ENCODE results near the gene NPC1.
"Not testable (repeated sequence)": the region's sequence is repeated elsewhere in the genome, so short reads cannot be mapped to it uniquely, and the experiment has no call there.

The NPC1 gene

DNA sequence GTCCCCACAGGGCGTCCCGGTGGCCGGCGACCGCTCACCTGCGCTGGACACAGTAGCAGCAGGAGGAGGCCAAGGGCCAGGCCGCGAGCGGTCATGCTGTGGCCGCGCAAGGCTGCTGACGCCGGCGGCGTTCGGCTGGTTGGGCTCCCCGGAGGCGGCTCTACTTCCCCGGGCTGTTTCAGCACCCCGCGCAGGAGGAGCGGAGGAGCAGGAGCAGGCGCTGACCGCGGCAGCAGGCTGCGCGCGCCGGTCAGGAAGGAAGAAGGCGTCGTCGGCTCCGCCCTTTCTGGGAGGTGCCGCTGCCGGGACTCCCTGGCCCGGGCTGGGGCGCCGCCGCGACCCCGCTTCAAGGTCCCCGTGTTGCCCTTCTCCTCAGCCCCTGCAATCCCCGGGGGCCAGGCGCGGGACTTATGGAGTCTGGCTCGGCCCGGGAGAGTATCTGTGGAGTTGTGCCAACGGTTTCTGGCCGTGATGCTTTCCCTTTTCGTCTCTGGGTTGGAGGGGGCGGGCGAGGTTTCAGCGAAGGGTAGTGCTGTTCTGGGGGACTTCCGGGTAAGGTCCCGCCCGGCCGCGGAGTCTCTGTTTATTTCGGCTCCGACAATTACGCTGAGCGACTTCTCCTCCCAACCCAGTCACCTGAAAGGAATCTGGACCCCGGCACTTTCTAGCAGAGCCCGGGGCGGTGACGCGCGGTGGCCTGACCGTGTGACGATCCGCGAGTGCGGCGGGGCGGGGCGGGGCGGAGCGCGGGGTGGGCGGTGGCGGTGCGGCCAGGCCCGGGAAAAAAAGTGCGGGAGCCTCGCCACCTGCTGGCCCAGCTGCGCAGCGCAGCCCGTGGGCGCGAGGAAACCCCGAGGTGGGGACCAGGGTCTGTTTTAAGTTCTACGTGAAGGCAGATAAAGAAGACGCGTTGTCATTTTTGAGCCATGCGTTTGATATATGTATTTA, at the start of gene NPC1:
Gene NPC1 (minus strand): TSS at position 258 of the 948 bp plus-strand sequence. CDS start 163 bp downstream, at position 95.
- DNase-seq (ENCODE audit: low read depth in 2 of 2), result peak; percentile 80 to 81

DNA sequence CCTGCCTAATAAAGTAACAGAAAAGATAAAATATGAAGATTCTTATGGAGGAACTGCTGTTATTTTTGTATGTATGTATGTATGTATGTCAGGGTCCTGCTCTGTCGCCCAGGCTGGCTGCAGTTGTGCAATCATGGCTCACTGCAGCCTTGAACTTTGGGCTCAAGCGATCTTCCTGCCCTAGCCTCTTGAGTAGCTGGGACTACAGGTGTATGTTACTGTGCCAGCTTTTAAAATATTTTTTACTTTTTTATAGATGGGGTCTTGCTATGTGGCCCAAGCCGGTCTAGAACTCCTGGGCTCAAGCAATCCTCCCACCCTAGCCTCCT, 49.7 kb upstream of the NPC1 start:
- no peak for DNase-seq (ENCODE audit: low read depth in 2 of 2)

DNA sequence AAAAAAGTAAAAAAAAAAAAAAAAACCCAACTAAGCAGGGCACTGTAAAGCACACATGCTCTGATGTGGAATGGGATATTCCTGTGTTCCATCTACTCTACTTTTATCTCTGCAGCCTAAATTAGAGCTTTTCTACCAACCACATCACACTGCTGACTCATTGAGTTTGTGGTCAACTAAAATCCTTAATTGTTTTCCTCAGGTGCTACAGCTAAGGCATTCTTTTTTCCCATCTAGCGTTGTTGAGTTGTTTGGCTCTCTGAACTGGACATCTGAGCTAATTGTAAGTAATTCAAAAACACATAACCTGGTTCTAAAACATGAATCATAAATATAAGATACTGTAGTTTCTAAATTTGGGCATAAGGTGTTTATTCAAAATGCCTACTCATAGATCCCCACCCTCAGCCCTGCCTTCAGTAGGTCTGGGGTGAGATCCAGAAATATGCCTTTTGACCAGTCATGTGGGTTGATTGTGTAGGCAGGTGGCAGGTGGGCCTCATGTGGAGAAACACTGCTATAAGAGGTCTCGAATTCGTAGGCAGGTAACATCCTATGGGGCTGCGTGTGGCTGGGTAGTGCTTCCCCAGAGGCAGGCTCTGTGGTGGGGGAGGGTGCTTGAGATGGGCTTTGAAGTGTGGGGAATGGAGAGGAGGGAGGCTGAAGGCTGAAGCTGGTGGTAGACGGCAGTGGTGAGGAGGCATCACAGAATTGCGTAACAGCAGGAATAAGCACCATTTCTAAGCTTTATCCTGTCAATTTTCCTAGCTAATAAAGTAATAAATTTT, 49.2 kb upstream of the NPC1 start:
- DNase-seq (ENCODE audit: low read depth in 2 of 2), result no peak

DNA sequence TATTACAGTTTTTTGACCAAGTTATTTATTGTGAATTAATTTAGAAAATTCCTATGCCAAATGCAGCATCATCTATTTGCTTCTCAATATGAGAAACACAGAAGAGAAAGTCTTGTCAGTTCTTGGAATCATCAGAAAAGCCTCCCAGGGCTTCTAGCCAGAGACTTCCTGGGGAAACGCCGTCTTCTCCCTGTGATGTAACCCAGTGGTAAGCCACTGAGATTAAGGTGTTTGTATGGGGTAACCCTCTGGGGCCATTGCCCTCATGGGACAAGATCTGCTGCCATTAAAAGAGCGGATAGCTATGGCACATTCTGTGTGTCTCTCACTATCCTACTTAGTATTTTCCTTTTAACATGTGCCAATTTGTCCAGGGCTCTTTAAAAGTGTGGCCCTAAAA, 48.4 kb upstream of the NPC1 start:
- DNase-seq (ENCODE audit: low read depth in 2 of 2), result no peak

DNA sequence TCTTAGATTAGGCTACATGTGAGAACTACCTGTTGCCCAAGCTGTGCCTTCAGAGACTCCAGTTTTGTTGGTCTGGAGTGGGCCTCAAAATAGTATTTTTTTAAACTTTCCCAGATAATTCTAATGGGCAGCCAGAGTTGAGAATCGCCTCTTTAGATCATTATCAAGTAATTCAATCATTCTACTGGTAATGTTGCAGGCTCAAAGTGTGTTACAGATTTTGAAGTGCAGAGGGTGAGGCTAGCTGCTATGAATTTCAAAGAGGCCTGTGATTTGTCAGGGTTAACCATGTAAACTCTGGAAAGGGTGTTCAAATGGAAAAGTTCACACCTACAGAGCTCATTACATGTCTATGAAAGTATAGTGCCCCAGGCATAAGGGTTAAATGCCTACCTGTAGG, 46.3 kb upstream of the NPC1 start:
- no peak for DNase-seq (ENCODE audit: low read depth in 2 of 2)

DNA sequence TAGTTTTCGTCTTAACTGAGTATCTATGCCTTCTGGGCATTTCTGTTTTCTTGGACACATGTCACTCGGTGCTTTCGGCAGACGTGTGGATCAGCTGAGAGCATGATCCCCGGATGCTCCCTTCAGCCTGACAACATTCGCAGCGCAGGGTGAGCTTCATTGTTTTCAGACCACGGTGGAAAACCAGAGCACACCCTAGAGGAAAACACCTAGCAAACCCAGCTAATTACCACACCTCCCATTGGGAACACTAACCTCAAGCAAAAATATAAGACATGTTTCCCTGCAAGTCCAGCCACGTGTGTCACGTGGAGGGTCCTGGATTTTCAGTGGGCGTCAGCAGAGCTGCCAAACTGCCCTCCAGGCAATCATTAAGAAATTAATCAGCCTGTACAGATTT, 45.4 kb upstream of the NPC1 start:
- no peak for DNase-seq (ENCODE audit: low read depth in 2 of 2)

DNA sequence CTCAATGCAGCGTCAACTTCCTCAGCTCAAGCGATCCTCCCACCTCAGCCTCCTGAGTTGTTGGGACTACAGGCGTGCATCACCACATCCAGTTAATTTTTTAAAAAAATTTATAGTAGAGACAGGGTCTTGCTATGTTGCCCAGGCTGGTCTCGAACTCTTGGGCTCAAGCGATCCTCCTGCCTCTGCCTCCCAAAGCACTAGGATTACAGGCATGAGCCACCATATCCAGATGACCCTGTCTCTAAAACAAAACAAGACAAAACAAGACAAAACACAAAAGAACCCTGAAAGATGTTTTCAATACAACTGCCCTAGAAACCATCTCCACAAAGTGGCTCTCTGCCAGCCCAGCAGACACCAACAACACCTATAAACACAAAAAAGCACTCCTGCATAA, 45.0 kb upstream of the NPC1 start:
- DNase-seq (ENCODE audit: low read depth in 2 of 2), result no peak

DNA sequence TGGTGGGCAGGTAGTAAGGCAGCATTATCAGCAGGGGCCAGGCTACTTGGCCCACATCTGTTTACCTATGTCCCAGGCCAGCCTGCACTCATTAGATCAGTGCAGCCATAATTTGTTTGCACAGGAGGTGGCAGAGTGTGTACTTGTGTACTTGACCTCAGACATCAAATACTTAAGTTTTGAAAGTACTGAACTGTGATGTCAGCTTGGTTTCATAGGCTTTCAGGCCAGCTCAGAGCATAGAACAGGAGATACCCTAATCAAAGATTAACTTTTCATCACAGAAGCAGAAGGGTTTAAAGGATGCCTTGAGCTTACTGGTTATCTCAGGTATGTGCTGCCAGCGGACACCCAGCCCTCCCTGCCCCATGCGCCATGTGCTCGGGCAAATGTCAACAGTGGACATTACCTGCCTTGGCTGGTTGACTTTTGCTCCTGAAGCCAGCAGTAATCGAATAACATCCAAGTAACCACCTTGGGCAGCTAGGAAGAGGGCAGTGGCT, 43.2 kb upstream of the NPC1 start:
- no peak for DNase-seq (ENCODE audit: low read depth in 2 of 2)

DNA sequence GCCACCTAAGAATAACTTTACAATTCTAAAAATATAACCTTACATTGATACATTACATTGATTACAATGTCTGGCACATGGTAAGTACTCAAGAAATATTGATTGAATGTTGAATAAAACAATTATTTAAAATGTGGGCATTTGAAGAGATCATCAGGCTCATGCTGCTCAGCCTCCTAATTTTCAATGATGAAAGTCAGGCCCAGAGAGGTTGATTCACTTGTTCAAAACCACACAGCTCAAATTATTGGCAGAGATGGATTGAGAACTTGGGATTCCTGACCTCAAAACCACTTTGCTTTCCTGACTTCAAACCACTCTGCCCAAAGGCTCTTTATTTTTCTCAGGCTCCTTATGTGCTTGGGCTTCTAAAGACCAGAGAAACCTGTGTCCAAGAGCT, 41.7 kb upstream of the NPC1 start:
- no peak for DNase-seq (ENCODE audit: low read depth in 2 of 2)

DNA sequence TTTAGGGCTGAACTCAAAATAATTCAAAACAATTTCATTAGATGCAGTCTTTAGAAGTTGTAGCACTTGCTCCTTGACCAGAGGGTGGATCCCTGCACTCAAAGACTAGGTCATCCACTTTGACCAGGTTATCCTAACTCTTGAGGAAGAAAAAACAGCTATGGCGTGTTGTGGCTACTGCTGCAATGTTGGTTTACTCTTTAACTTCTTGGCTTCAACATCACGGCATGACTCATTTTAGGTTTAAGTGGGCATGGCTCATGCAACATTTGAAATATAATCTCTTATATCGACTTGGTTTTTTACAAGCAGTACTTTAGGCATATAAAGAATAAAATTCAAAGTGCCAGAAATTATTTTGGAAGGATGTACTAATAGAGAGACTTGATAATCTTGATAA, 41.0 kb upstream of the NPC1 start:
- DNase-seq (ENCODE audit: low read depth in 2 of 2), result no peak

DNA sequence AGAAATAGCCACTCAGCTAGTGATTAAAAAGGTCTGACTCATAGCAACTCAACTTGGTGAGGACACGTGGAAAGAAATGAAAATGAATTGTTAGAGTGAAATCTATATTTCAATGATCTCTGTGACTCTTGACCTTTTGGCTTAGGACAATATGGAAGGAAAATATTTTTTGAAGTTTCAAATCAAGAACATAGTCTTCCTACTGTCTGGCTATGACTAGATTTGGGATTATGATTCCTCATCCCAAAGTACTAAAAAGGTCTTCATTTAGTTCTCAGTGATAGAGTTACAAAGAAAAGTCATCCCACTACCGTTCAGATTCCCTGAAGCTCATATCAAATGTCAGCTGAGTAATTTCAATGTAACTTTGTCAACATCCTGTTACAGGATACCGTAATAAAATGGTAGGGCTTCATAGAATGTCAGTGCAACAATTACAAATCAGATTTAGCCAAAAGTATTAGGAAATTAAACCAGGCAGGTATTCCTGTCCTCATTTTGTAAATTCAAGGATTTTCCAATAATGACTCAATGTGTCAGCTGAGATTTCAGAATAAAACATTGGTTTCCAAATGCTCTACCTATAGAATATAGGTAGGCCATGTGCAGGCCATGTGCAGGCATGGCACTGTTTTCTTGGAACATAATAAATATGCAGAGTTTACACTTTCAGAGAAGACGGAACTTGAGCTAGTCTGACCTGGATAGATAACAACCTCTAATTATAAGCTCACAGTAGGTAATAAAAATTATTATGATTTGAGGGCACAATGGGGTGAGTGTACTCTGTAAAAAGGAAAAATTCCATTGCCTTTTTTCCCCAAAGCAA, 40.4 kb upstream of the NPC1 start:
- no peak for DNase-seq (ENCODE audit: low read depth in 2 of 2)

DNA sequence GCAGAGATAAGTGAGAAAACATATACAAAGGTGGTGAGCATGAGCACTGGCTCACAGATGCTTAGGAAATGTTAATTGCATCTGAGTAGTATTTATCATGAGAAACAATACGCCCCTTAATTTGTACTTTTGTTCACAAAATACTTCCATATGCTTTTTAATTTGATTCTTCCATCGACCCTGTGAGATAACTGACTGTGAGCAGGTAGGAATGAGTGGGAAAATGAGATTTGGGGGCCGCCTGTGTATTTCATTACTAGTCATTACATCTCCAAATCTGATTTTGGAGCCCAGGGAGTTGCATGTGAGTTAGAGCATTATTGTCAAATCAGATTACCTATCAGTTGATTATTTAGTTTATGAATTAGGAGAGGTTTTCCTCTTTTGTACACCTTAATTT, 36.7 kb upstream of the NPC1 start:
- DNase-seq (ENCODE audit: low read depth in 2 of 2), result no peak

DNA sequence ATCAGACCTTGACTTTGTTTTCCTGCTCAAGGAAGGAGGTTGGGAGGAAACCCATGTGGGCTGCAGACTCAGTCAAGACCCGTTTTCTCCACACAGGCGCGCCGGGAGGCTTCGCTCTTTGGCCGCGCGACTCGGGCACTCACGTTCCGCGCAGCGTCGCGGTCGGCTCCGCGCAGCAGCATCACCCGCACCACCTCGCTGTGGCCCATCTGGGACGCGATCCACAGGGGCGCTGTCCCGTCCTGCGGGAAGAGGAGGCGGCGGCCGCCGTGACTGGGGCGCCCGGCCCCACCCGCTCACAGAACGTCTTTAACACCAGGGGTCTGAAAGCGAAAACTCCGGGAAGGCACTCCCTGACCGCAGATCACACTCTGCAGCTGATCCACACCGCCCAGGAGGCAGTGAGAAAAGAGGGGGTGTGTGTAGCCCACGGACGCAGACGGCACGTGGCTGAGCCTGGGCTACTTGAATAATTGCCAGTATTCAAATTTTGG, 33.1 kb upstream of the NPC1 start:
- no peak for DNase-seq (ENCODE audit: low read depth in 2 of 2)

DNA sequence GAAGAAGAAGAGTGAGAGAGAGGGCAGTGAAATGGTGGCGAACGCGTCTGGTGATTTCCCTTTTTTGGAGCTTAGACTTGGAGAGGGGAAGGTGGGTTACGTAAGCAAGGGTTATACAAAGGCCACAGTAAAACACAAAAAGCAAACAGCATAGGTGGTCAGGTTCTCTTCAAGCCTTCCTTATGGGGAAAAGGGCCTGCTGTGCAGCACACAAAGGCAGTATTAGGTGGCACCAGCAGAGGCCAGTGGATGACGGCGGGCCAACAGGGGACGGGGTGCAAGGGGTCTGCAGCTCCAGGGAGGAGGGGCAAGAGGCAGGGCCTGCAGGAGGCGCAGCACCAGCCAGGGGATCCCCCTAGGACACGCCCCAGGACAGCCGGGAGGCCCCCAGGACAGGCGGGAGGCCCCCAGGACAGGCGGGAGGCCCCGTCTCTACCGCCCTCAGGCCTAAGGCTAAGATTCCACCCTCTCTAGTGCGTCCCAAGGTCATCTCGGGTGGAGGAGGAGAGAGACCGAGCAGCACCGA, 32.6 kb upstream of the NPC1 start:
- DNase-seq (ENCODE audit: low read depth in 2 of 2), result no peak

DNA sequence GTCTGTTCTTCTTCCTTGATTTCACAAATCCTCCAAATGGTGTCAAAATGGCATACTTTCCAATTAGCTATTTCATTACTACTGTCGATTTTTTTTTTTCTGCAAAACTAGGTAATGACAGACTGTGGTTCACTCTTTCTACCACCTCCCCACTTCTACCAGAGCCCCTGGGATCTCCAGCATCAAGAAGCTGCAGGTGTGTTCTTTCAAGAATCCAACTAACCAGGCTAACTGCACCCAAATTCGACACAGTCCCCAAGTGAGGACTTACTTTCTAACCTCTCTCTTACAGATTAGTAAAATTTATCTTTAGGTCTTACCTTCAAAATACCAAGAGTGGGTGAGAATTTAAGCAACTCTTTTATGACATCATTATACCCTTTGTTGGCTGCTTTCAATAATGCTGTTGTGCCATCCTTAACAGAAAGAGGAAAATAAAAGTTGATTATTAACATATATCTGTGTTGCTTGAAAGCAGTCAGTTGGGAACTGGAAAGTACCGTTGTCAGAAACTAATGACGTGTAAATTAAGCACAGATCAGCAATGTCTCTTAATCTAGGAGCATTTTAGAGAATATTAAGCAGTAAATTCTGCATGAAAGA, 31.2 kb upstream of the NPC1 start:
- DNase-seq (ENCODE audit: low read depth in 2 of 2), result no peak

DNA sequence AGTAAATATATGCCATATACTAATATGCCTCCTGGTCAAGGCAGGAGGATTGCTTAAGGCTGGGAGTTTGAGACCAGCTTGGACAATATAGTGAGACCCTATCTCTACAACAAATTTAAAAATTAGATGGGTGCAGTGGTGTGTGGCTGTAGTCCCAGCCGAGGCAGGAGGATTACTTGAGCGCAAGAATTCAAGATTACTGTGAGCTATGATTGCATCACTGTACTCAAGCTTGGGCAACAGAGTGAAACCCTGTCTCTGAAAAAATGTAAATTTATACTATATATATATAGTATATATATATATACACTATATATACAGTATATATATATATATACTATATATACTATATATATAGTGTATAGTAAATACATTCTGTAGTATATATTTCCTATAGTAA, 30.0 kb upstream of the NPC1 start:
- DNase-seq (ENCODE audit: low read depth in 2 of 2), result no peak

DNA sequence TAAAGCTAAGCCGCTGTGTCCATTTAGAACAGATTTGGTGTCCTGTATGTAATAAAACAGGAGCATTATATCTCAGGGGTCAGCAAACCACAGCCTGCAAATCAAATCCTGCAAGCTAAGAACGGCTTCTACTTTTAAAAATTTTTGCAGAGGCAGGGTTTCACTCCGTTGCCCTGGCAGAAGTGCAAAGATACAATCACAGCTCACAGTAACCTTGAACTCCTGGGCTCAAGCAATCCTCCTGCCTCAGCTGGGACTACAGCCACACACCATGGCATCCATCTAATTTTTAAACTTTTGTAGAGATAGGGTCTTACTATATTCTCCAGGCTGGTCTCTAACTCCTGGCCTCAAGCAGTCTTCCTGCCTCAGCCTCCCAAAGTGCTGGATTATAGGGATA, 28.6 kb upstream of the NPC1 start:
- no peak for DNase-seq (ENCODE audit: low read depth in 2 of 2)

DNA sequence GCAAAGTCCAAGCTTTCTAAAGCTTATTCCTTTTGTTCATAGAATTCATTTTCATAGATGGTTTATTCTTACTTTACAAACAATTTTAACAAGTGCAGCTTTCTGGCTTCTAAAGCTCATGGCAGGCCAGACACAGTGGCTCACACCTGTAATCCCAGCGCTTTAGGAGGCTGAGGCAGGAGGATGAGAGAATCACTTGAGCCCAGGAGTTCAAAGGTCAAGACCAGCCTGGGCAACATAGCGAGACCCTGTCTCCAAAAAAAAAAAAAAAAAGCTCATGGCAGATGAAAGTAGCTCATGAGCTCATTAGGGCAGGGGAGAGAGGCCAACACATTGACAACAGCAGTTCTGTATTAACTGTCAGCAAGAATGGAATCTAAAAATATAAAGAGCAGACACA, 28.1 kb upstream of the NPC1 start:
- DNase-seq (ENCODE audit: low read depth in 2 of 2), result no peak

DNA sequence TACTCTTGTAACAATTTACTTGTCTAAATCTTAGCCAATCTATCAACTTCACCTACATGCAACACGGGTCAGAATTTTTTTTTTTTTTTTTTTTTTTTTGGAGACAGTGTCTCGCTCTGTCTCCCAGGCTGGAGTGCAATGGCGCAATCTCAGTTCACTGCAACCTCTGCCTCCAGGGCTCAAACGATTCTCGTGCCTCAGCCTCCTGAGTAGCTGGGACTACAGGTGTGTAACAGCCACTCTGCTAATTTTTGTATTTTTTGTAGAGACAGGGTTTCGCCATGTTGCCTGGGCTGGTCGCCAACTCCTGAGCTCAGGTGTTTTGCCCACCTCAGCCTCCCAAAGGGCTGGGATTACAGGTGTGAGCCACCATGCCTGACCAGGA, 26.8 kb upstream of the NPC1 start:
- not testable (repeated sequence) for DNase-seq (ENCODE audit: low read depth in 2 of 2)

DNA sequence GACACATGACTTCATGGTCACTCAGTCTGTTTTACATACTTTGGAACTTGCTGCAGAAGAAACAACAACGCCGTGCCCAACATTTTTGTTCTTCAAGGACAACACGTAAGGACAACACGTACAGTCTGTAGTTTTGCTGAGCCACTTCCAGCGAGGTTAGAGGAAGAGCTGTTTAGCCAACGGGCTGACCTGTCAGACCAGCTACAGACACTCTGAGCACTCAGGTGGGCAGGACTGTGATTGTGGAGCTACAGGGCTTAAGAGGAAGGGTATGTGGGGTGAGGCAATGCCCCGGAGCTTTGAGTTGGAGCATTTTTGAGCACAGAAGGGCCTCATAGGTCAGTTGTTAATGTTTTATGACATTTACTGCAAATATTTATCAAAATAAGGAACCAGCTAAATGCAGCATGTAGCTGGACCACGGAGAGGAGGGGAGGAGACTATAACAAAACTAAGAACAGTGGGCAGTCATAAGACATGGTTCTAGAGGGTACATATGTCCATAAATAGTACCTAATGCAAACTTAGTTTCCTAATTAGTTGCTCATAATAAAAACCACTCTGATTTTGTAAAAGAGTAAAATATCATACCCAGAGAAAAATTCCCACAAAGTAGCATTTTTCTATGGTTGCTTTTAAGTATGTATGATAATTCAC, 26.3 kb upstream of the NPC1 start:
- DNase-seq (ENCODE audit: low read depth in 2 of 2), result no peak
